Right hindlimb (tissue), 1 donor: ENCODE measurements around the gene BBLN.
"Not testable (repeated sequence)": the region's sequence is repeated elsewhere in the genome, so short reads cannot be mapped to it uniquely, and the experiment has no call there.

Experiments used
- DNase-seq: peaks from one replicate; pipeline ENCODE4 v3.0.0-alpha.2; 2018

BBLN gene

DNA sequence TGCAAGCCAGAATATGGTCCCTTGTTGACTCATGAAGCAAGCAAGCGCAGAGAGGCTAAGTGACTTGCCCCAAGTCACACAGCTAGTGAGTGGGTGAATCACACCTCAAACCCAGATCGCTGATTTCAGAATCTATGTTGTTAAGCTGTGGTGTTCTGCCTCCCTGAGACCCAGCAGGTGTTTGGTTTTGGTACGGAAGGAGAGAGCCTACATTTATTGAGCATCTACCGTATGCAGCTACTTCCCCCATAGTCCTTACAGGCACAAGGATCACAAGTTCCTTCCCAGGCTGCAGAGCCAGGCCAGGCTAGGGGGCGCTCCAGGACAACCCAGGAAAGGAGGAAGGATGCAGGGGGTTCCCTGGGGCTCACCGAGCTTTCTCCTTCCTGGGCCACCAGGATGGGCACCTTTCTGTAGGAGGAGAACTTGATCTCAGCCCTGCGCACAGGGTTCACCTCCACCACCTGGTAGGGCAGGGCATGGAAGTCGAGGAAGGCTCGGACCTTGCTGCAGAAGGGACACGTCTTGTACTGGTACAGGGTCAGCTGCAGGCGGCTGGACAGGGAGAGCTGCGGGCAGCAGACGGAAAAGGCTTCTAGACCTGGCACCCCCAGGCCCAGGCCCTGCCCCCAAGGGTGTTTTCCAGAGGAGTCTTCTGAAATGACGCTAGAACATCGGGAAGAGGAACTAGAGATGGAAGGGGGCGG, 35.0 kb upstream of the BBLN start:
- DNase-seq, result peak; percentile 64

DNA sequence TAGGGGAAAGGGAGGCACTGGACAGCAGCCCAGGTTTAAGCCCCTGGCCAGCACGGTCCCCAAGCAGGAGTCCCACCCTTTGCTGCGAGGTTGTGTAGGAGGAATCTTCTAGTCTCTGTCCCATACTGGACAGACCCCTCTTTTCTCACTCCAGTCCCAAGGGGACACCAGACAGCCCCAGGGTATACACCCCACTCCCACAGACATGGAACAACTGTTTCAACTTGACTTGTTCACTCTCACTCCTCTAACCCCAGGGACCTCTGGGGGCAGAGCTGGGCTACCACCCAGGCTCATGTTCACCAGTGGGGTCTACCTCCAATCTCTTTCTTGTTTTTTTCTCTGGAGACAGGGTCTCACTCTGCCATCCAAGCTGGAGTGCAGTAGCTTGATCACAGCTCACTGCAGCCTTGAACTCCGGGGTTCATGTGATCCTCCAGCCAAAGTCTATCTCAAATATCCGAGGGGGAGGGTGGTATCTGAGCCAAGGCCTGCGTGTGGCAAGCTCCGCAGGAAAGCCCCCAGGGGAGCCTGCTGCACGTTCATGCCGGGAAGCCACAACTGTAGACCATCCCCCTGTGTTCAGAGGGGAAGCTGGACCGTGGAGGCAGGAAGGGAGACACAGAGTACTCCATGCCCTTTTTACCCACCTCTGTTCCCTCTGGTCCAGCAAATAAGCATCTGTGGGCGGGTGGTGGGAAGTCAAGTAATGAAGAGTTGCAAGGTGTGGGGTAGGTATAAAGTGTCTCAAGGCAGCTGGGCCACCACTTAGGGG, 34.3 kb upstream of the BBLN start:
- peak; percentile 22 for DNase-seq

DNA sequence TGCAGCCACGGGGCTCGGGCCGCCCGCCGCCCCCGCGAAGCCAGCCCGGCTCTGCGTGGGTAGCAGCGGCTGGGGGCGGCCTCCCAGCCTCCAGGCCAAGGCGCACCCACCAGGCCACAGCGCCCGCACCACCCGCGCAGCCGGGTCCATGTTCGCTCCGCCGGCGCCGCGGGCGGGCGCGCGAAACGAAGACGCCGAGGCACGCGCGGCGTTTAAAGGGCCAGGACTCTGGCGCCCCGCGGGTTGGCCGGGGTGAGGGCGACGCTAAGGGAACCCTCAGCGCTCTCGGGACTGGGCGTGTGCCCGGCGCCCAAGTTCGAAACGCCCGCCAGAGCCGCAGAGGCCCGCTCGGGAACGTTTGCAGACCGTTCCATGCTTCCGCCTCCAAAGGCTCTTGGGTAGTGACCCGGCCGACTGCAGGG, 32.5 kb upstream of the BBLN start, which contains the start of gene PTGES2:
Gene PTGES2, minus strand, starts transcription at position 162 of the 422 bp plus-strand sequence. Its CDS starts 12 bp downstream, at position 150.
- DNase-seq, result peak; percentile 91

DNA sequence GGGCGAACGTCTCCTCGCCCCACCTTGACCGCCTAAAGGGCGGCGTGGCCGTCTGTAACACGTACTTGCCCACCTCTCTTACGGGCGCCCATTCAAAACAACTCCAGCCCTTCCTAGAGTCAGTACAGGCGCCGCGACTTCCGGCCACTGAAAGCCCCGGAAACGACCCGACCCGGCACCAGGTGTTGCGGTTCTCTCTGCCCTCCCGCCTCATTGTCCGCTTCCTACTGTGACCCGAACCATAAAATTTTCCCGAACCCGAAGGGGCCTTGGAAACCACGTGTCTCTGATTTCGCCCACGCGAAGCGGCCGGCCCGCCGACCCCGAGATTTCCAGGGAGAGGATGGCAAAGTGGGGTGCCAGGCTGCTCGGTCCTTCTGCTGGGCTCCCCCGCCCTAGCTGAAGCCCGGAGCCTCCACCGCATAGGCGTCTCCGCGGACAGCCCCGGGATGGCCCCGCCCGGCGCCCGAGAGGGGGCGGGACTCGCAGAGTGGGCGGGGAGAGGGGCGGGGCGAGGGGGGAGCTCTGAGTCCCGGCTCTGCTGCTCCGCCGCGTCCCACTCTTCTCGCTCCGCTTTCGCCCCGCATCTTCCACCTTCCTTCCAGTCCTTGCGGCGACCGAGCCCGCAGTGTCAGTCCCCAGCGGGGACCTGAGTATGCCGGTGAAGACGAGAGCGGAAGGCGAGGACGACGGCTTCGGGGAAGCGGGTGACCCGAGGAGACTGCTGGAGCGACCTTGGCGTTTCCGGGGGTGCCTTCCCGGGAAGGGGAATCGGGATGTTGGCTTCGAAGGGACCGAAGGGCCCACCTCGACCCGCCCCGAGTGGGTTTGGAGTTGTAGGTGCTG, 31.9 kb upstream of the BBLN start:
- DNase-seq, result peak; percentile 94

DNA sequence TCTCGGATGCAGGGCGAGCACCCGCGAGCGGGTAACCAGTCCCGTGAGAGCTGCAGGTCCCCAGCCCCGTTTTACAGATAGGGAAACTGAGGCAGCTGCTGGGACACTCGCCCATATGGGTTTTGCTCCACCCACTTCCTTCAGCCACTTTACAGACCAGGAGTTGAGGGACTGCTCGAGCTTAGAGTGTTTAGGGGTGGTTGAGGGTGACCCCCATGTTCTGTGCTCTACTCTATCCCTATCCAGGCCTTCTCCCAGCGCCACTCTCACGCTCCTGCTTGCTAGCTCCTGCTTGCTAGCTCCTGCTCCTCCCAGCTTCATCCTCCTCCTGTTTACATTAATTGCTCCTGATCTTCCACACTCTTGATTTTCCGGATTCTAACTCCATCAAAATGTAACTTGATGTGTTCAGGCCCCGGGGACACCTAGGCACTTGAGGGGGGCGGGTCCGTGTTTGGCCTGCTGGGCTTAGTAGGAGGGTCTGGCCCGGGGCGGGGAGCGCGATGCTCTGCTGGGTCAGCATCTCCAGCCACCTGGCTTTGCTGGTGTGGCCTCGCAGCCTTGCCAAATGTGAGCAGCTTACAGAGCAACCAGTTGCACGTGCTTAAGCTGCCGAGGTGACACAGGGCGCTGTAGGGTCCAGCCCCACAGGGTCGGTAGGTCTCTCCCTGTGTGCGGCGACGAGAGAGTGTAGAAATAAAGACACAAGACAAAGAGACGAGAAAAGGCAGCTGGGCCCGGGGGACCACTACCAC, 31.1 kb upstream of the BBLN start:
- peak; percentile 34 for DNase-seq

DNA sequence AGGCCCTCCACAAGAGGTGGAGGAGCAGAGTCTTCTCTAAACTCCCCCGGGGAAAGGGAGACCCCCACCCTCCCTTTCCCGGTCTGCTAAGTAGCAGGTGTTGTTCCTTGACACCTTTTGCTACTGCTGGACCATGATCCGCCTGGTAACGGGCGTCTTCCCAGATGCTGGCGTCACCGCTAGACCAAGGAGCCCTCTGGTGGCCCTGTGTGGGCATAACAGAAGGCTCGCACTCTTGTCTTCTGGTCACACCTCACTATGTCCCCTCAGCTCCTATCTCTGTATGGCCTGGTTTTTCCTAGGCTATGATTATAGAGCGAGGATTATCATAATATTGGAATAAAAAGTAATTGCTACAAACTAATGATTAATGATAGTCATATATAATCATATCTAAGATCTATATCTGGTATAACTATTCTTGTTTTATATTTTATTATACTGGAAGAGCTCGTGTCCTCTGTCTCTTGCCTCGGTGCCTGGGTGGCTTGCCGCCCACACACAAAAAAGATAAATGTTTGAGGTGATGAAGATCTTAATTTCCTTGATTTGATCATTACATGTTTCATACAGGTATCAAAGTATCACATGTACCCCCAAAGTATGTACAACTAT, 30.0 kb upstream of the BBLN start:
- DNase-seq, result not testable (repeated sequence)

DNA sequence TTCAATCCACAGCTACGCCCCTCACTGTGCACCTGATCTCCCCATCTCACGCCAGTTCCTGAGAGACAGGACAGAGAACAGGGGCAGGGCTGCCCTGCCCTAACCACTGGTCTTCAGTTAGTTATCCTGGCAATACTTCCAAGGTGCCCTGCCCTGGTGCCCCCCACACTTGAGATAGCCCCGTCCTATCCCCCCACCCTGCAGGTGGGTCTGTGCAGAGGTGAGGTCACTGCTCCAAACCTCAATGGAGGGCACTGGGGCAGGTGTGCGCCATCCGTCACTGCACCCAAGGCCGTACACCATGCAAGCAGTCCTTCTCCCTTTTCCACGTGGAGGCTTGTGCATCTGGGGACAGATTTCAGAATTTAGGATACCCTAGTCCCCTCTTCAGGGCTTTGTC, 29.4 kb upstream of the BBLN start:
- peak; percentile 13 for DNase-seq

DNA sequence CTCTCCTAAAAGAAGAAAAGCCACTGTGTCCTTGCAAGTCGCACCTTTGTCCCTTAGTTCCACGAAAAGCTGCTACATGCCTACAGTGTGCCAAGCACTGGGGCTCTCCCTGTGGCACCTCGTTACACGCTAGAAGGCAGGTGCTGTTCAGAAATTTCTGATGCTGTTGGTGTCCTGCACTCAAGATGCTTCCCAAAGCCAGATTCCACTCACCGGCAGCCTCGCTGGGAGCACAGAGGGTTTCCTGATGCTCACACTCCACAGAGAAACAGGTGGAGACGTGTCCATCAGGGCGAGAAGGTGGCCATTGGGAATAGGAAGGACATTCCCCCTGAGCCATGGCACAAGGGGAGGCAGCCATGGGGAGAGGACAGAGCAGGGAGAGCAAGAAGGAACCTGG, 28.7 kb upstream of the BBLN start:
- peak; percentile 16 for DNase-seq

DNA sequence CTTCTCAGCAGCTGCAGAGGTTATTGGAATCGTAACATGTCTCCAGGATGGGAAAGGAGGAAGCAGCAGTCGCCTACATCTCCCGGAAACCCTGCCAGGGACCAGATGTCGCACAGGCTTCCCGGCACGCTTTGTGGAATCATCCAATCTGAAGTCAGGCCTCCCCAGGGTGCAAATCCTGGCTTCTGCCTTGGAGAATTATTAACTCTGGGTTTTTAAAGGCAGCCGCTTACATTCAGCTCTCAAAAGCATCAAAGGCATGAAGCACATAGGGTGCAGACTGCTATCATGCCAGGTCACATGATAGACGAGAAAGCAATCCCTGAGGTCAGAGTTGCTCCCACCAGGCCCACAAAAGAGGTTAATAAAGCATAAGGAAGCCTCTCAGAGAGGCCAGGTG, 27.9 kb upstream of the BBLN start:
- peak; percentile 77 for DNase-seq

DNA sequence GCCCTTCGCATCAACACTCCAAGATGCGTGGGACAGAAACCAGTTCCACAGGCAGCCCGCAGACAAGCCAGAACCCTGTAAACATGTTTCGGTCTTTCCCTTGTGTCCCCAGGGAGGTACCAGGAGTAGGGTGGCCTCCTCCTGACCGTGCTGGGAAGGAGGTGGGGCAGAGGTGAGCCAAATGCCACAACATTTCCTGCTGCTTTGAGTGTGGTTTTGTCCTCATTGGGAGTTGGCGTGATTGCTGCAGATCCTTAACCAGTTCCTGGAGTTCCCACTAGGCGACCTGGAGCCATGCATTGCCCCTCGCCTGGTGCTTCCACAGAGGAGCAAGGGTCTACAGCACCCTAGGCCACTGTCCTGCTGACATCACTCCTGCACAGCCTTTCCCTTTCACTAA, 24.5 kb upstream of the BBLN start:
- not testable (repeated sequence) for DNase-seq

DNA sequence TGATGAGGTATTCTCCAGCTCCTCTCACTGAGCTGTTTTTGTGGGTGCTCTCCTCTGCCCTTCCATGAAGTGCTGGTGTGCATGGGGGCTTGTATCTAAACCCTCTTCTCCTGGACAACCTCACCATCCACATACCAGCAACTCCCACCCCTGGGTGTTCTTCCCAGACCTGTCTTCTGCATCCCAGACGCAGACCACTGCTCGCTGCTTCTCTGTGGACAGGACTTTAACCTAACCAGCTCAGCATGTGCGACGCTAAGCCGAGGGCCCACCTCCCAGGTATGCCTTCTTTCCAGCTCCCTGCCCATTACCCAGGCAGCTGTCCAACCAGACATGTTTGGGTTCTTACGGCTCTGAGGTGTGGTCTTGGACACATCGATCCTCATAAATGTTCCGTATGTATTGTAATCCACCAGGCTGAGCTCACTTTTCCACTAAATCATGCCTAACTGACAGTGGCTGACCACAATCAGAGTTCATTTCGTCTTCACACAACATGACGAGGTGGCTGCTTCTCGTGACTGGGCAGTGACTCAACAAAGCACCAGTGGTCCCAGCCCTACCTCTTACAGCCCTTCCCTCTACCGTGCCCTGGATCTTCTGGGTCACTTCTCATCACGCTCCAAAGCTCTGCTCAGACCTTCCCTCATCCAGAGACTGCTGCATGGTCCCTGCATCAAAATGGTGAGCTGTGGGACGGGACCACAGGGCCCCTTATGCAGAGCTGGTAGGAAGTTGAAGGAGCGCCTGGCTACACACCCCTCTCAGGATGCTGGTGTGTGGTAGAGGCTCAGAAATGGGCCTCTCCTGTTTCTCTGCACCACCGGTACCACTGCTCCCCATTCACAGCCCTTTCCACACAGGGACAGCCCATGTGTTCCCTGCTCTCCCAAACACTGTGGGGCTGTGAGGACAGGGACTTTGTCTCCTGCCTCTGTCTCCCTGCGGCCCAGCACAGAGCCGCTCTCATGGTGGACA, 23.0 kb upstream of the BBLN start:
- peak; percentile 12 for DNase-seq

DNA sequence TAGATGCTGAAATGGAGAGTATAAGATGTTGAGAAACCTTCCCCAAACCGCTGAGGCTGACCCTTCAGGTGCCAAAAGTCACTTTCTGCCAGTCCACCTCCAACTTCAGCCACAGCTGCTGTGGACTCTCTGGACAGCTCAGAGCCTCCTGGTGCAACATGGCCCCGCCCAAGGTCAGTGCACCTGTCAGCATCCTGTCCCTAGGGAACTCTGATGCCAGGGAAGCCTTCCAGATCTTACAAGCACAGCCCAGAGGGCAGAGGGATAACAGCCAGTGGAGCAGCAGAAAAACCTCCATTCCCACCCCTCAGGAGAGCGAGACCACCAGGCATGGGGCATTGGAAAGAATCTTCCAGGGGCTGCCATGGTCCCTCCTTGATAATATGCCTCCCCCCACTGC, 22.1 kb upstream of the BBLN start:
- DNase-seq, result no peak

DNA sequence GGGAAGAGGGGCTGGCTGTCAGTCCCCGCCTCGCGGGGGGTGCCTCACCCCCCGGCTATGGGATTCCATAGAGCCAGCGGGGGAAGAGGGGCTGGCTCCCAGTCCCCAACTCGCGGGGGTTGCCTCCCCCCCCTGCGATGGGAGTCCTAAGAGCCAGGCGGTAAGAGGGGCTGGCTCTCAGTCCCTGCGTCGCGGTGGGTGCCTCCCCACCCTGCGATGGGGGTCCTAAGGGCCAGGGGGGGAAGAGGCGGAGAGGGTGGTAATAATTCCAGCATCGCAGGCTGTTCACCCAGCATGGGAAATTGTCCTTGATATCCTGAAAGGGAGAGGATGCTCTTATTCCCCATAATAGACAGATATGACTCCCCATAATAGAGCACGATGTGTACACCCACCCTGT, 20.4 kb upstream of the BBLN start:
- peak; percentile 7 for DNase-seq

DNA sequence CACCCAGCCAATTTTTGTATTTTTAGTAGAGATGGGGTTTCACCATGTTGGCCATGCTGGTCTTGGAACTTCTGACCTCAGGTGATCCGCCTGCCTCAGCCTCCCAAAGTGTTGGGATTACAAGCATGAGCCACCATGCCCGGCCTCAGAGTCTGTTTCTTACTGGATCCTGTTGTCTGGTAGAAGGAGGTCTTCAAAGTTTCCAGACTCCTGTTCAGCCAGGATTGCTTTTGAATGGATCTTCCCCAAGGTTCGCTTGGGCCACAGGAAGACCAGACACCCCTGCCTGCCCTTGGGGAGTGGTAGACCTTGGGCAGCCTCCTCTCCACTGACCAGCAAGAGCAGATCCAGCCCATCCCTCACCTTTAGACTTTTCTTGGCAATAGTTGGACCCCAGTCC, 18.5 kb upstream of the BBLN start:
- DNase-seq, result peak; percentile 8

DNA sequence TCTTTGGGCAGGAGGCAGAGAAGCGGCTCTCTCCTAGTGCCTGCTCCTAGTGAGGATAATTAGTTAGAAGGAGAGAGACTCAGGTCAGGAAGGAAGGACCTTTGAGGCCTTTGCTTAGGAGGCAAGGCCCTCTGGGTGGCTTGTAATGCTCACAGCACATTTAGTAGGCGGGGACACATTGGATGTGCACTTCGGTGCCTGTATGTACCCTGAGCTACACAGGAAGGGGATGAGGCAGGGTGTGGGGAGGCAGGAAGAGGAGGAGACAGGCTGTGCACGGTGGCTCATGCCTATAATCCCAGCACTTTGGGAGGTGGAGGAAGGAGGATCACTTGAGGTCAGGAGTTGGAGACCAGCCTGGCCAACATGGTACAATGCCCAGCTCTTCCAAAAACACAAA, 18.0 kb upstream of the BBLN start:
- DNase-seq, result peak; percentile 18

DNA sequence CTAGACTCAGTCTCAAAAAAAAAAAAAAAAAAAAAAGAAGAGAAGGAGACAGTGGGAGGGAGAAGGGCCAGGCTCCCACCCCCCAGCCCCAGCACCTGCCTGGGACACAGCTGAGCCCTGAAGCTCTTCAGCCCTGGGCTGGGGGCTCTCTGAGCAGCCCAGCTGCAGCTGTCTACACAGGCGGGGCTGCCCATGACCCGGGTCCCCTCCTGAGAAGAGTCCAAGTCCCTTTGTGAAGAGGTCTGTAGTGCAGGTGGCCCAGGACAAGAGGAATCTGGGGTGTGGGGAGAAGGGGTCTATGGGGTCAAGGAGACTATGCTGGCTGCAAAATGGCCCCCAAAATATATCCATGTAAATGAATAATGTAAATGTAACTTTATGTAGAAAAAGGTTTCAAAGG, 17.5 kb upstream of the BBLN start:
- peak; percentile 39 for DNase-seq

DNA sequence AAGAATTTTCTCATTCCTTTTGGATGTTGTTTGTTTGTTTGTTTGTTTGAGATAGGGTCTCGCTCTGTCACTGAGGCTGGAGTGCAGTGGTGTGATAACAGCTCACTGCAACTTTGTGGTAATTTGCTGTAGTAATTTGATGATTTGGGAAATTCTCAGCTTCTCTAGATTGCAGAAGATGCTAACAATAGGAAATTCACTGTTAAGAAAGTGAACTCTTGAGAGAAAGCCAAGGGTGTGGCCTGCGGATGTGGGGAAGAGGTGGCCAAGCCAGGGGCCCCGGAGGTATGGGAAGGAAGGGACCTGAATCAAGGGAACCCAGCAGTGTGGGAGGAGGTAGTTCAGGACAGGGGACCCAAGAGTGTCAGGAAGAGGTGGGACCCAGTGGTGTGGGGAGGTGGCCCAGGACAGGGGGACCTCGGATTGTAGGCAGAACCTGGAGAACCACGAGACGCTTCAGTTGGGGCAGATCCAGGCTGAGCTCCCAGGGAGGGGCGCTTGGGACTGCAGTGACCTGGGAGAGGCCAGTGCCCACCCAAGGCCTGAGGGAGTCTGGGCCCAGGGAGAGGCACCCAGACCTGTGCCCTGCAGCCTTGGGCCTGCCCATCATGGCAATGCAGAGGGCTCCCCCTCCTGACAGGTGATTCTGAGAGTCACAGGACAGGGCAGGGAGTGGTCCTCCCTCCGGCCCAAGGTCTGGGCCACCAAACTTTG, 16.4 kb upstream of the BBLN start:
- peak; percentile 10 for DNase-seq

DNA sequence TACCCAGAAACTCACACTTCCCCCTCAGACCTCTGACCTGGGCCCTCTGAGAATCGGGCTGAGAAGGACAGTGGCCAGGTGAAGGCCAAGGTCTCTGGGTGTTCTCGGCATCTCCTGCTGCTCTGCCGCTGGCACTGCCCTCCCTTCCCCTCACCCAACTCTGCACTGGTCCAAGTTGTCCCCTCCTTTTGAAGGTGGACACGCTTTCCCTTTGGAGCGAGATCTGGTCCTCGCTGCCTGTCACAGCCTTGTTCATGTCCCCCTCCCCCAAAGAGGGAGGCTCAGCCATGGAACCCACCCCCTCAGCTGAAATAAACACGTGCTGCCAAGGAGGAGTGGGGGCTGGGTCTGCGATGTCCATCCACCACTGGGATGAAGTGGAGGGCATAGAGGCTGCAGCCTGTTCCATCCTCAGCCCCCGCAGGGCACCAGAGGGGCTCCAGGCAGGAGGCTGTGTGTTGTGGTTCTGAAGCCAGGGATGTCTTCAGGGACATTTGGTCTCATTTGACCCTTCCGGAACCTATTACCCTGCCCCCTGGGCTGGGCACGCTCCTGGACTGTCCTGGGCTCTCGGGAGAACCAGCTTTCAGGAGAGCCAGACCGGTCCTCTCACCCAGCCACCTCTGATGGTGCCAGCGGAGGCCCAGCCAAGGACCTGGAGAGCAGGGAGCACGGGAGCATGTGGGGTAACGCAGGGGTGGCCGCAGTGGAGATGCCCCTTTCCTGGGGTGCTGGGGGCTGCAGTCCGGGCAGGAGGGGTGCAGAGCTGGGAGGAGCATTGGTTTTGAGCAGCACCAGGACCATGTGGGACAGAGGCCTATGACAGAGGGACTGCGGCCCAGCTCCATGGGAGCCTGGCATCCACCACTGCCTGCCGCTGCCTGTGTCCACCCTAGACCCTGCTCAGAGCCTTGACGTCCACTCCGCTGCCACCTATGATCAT, 15.6 kb upstream of the BBLN start:
- DNase-seq, result peak; percentile 16

DNA sequence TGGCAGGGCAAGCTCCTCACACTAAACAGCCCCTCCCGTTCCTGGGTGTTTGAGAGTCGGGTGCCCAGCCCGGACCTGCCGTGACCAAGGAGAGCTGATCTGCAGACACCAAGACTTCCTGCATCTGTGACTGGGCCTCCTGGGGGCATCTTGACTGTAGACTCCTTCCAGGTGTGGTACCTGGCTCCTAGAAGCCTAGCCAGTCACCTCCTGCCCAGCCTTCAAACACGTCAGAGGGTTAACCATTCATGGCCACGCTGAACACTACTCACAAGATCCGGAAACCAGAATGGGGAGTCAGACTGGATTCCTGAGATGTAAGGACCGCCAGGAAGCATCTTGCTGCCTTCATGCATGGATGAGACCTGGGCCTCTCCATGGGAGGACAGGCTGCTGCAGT, 14.5 kb upstream of the BBLN start:
- no peak for DNase-seq
